ENCODE measurements around the gene FOXJ3.

The FOXJ3 gene

GRCh38 chr1:42141978-42142377, 193.1 kb downstream of the FOXJ3 start:
- no peak for DNase-seq

GRCh38 chr1:42140191-42140590, 194.8 kb downstream of the FOXJ3 start:
- no peak for DNase-seq

GRCh38 chr1:42139444-42139843, 195.6 kb downstream of the FOXJ3 start:
- DNase-seq = no peak

- no peak for DNase-seq
Measured at GRCh38 chr1:42138586-42138985, 196.4 kb downstream of the FOXJ3 start.

GRCh38 chr1:42137766-42138165, 197.3 kb downstream of the FOXJ3 start:
- no peak for DNase-seq

GRCh38 chr1:42136466-42136865, 198.6 kb downstream of the FOXJ3 start:
- no peak for DNase-seq

- DNase-seq = no peak
Measured at GRCh38 chr1:42135426-42135825, 199.6 kb downstream of the FOXJ3 start.

GRCh38 chr1:42133809-42134526, 201.1 kb downstream of the FOXJ3 start:
- DNase-seq = no peak

GRCh38 chr1:42133390-42133789, 201.6 kb downstream of the FOXJ3 start:
- DNase-seq = no peak

- no peak for DNase-seq
Measured at GRCh38 chr1:42130061-42130660, 204.9 kb downstream of the FOXJ3 start.

GRCh38 chr1:42128964-42129363, 206.1 kb downstream of the FOXJ3 start:
- no peak for DNase-seq

- DNase-seq = no peak
Measured at GRCh38 chr1:42128499-42128898, 206.5 kb downstream of the FOXJ3 start.

GRCh38 chr1:42127767-42128166, 207.3 kb downstream of the FOXJ3 start:
- DNase-seq = no peak
